NCI-H345 (cell line): ENCODE results near the gene SNED1.
"Not testable (repeated sequence)": the region's sequence is repeated elsewhere in the genome, so short reads cannot be mapped to it uniquely, and the experiment has no call there.

Experiments
- DNase-seq: peaks from one replicate; lab custom pipeline; 2025; lab: John Stamatoyannopoulos, UW

Gene SNED1

DNA sequence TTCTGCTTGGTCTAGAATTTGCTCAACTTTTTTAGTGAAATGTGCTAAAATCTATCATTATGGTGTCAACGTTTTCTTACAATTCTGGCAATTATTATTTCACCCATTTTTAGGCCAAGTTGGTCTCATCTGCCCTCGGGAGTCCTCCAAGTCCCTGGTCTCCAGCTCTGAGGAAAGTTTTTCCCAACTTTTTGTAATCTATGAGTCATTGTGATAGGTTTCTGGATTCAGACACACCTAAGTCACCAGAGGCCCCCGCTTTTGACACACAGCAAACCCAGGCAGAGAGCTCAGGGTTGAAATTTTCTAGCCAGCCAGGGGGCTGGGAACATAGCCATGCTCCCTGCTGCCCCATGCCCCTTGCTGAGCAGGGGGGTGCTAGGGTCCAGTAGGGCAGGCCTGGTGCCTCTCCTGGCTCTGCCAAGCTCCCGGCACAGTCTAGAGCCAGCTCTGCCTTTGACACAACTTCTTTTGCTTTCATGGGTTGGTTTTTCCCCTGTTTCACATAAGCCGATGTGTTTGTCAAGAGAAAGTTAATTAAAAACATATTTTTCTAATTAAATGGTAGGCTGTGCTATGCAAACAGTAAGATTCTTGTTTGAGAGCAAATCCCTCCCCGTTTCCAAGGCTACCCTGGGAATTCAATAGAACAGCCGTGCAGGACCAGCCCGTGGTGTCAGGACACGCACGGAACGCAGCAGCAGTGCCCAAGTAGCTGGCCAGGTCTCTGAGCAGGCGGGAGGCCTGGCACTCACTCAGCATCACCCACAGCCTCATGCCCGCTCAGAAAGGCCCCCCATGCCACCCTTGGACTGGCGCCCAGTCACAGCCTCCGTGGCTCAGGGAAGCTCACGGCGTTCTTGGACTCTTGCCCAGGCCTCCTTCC is 25.5 kb upstream of the SNED1 start:
- DNase-seq: peak; percentile 26

DNA sequence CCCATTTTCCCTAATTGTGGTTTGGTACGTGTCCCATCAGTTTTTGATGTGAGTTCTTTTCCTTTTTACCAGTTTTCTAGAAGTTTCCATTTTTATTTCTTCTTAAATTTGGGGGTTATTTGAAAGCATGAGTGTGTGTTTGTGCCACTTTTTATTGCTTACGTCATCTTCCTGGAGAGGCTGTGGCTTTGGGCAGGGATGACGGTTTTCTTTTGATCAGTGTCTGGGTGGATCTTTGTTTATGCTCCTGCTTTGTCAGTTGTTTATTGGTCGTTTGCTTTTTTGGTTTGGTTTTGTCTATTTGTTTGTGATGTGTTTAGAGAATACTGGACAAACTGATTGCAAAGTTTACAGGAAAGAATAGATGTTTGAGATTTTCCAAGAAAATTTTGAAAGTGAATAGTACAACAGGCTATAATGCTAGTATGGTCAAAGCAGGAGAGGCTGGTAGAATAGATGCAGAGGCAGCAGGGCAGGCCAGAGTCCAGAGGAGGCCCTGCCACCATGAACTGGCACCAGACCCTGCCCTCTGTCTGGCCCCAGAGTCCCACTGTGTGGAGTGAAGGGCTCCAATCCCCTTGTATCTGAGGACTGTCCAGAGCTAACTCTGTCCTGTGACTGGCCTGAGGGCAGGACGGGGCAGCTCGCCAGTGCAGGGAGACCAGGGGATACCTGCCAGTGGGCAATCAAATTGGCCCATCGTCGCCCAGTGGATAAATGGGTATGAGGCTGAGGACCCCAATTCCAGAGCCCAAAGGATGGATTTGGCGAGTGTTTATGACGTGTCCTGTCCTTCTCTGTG is 23.4 kb upstream of the SNED1 start:
- DNase-seq: no peak

DNA sequence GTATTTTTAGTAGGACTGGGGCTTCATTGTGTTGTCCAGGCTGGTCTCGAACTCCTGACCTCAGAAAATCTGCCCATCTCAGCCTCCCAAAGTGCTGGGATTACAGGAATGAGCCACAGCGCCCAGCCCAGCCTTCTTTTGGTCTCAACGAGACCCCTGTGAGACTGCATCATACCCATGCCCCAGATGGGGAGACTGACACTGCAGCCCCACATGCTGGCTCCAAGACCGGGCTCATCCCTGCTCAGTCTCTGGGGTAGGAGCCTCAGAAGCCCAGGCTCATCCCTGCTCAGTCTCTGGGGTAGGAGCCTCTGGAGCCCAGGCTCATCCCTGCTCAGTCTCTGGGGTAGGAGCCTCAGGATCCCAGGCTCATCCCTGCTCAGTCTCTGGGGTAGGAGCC is 22.5 kb upstream of the SNED1 start:
- not testable (repeated sequence) for DNase-seq

DNA sequence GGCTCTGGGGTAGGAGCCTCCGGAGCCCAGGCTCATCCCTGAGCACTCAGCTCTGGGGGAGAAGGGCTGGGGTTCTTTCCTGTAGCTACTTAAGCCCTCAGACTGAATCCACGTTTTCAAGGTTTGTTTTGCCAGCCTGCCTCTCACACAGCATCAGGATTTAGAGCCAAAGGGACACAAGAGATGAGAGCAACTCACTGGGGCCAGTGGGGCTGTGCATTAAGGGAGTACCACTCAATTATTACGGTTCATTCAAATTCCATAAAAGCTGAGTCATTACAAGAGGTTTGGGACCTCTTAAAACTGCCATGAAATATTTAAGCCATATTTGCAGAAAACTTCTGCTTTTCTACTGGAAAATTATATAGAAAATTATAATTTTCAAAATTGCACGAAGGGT is 17.1 kb upstream of the SNED1 start:
- no peak for DNase-seq

DNA sequence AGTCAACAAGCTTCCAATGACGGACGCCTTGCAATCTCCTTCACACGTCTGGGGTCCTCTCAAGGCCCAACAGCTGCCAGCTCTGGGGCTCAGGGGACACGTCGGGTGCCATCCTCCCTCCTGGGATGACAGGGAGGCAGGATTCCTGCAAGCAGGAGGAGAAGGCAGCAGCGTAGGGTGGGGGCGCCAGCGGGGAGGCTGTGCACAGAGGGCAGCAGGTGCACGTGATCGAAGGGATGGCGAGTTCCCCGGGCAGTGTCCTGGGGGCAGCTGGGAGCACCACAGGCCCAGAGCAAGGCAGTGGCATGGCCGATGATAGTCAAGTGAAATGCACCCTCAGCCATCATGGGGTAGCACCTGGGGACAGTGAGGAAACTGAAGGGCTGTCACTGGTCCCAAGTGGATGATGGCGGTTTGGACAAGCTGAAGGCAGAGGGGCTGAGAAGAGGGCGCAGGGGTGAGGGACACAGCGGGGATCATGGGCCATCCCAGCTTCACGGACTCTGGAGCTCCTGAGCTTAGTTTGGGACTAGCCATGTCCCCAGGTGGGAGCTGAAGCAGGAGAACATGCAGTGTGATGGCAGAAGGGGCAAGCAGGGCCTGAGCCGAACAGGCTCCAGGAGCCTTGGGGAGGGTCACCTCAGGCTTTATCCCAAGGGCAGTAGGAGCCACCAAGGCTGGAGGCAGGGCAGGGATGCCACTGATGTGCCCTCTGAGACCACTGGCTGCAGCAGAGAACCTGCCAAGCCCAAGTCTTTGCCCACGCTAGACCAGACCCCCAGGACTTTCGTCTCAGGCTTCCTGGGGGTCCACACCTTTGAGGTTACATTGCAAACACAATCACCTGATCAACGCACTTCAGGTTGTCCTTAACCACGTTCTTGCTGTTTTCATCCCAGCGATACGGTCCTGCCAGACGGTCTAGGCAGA is 16.3 kb upstream of the SNED1 start:
- DNase-seq: no peak

DNA sequence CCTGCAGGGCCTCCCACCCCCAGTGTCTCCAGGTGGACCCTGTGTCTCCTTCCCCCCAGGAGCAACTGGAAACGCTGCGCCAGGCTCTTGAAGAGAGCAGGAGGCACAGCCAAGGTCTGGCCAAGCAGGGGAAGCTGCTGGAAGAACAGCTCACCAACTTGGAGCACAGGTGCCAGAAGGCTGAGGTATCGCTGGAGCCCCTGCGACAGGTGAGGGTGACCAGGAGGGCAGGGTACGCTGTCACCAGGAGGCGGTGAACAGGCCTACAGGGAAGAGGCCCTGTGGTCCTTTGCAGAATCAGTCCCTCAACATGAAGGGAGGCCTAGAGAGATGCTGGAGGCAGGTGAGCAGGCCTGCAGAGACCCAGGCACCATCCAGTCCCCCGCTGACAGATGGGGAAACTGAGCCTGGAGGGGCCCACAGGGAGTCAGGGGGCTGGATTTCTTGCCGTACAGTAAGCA is 15.6 kb upstream of the SNED1 start:
- no peak for DNase-seq

DNA sequence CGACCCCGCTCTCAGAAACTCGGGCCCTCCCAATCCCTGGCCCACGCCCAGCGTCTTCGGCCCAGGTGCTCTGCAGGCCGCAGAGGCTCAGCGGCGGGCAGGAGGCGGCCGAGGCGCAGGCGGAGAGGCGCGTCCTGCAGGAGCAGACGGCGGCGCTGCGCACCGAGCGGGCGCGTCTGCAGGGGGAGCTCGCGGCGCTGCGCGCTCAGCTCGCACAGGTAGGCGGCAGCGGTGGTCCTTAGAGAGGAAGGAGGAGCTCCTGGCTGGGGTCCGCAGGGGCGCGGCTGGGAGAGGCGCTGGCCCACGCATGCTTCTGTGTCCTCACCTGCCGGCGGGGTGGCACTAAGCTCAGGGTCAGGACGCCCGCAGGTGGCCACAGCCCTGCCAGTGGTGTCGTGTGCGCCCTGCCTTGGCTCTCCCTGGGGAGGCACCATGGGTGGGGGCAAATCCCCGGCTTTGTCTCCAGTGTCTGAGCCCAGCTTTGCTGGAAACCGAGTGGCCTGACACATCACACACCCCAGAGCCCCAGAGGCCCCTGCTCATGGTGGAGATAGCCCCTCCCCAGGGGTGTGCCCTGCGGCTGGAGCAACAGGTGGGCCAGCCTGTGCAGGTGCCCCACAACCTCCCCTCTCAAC is 14.9 kb upstream of the SNED1 start:
- DNase-seq: peak; percentile 72

DNA sequence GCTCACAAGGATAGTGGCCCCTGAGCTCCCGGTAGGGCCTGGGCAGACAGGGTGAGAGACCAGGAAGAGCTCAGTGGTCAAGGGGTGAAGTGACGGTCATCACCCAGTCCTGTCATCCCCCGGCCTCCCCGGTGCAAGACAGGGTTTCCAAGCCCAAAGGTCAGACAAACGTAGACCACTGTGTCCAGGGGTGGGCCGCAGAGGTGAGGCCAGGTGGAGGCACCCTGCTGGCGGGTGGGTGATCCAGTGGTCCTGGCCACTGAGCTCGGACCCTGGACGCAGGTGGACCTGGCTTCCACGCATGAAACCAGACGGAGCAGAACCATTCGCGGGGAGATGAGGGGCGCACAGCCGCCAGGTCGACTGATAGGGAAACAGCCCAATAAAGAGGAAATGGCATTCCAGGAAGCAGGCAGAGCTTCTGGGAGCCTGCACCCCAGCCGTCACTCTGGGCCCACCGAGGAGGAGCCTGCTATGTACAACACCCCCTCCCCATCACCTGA is 14.4 kb upstream of the SNED1 start:
- DNase-seq: no peak

DNA sequence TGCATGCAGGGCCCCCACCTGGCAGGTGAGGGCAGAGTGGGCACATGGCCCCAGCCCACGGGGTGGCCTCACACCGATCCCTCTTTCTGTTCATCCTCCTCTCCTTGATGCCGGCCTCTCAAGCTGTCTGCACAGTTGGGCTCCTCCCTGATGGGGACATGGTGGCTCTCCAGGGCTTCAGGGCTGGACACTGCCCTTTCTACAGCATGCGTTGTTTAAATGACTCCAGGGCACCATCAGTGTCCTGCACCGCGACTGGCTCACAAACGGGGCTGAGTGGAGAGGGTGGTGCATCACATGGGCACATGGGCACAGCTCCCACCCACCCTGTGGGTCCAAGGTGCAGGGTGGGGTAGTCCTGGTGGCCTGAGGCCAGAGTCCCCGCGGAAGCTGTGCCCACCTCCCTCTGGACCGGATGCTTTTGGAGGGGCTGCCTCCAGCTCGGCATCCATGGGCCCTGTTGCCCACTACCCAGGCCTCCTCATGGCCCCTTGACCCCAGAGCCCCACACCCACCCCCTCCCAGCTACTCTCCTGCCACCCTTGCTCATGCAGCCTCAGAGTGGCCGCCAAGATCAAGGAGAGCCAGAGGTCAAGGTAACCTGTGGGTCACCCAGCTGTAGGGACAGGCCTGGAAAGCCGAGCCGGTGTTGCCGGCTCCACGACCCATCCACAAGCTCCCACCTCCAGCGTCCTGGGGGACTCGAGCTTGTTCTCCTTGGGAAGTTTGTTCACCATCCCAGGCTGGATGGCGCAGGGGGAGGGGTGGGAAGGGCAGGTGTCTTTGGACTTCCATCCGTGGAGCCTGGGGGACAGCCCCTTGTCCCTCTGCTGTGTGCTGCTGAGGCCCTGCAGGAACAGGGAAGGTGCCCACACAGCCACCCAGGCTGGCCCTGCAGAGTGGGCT is 12.3 kb upstream of the SNED1 start:
- DNase-seq: no peak

DNA sequence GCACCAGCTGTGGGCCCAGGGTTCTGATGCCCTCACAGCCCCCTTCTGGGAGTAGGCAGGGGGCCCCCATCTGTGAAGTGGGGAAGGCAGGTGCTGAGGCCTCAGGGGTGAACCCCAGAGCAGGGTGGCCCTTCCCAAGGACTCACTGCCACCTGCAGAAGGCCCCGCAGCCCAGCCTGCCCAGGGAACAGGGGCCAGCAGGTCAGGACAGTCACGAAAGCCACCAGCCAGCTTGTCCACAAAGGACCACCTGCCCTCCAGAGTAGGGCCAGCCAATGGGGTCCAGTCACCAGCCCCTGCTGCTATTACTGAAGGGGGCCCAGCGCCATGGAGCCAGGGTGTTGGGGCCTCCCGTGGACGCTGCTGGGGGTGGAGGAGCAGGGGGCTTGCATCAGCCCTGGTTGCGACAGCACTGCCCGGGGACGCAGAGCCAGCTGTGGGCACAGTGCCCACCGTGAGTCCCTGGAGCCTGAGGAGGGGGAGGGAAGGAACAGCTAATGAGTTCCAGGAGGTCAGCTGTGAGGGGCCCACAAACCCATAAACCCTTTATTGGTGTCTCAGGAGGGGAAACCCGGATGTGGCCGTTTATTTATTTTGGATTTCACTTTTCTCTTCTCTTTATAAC is 11.5 kb upstream of the SNED1 start:
- DNase-seq: no peak

DNA sequence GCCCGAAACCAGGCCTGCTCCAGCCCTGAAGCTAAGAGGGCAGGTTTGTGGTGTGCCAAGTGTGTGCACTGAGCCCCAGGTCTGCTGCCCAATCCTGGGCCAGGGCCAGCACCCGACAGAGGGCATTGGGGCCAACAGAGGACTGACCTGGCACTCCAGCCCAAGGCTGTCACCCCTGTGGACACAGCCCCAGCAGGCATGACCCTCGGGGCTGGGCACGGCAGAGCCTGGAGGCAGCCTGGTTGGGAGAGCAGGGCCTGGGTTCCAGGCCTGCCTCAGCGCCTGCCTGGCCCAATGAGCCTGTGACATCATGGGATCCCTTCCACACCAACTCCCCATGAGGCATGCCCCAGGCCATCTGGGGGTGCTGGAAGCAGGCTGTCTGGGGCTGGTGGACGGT is 10.8 kb upstream of the SNED1 start:
- DNase-seq: no peak

DNA sequence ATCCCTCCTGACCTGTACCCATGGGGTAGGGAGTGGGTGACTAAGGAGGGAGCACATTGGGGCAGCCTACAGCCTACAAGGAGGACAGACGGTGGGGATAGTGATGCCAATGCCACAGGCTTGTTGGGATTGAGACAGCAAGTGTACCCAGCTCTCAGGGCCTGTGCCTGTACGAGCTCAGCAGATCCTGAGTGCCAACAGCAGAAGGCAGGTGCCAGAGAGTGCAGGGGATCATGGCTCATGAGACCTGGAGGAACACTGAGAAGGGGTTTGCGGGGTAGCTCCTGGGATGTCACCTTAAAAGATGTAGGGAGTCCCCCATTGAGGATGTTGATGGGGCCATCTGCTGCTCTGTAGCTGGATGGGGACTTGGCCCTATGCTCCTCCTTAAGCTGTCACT is 10.3 kb upstream of the SNED1 start:
- DNase-seq: no peak

DNA sequence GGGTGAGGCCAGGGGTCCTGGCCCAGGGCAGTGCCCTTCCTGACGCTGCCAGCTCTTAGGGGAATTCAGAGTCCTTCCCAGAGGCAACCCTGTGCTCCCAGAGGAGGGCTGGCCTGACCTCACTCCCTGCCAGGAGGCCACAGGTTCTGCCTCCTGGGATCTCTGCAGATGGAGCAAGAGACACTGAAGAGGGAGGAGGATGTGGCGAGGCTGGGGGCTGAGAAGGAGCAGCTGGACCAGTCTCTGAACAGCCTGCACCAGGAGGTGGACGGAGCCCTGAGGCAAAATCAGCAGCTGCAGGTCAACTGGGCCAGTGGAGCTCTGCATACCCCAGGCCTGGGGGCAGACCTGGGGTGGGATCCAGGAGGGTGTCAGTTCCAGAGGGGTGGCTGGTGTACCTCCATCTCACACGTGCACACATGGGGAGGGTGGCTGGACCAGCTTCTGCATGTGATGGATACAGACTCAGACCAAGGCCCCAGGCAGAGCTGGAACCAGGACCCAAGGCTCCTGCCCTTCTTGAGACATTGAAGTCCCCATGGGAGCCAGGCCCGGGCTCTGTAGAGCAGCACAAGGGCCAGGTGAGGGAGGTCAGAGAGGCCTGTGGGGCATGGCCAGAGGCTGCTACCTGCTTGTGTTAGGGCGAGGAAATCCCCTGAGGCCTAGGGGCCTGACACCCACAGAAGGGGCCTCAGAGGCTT is 9.7 kb upstream of the SNED1 start:
- DNase-seq: no peak

DNA sequence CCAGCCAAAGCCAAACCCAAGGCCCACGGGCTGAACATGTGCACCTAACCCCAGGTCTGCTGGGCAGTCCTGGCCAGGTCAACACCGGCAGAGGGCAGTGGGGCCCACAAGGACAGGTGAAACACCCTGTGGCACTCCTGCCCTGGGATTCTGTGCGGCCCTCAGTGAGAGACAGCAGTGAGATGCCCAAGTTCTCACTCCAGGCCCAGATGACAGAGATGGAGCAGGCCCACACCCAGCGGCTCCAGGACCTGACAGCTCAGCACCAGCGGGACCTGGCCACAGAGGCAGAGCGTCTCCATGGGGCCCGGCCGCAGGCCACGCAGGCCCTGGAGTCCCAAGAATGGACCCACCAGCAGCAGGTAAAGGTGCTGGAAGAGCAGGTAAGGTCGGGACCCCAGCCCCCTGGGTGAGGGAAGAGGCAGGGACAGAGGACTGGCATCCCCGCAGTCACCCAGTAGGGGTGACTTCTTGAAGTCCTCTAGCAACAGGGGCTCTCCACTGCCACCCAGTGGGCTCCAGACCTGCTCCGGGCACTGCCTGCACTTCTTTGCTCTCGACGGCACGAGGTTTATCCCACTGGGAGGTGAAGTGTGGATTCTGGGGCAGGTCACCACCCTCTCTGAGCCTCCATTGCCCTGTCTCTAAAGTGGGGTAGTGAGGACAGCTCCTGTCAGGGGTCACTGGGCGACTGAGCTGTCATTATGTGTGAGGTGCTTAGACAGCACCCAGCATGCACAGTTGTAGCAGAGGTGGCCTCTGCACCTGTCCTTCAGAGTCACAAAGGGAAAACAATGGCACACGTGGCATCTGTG is 8.8 kb upstream of the SNED1 start:
- DNase-seq: no peak

DNA sequence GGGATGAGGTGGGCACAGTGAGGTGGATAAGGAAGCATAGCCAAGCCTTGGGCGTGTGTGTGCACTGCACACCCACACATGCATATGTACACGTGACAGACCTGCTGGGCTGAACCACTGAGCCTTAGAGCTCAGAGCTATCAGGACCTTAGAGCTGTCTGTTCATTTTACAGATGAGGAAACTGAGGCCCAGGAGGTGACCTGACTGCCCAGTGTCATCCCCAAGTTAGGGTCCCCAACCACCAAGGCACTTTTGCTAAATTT is 8.2 kb upstream of the SNED1 start:
- no peak for DNase-seq

DNA sequence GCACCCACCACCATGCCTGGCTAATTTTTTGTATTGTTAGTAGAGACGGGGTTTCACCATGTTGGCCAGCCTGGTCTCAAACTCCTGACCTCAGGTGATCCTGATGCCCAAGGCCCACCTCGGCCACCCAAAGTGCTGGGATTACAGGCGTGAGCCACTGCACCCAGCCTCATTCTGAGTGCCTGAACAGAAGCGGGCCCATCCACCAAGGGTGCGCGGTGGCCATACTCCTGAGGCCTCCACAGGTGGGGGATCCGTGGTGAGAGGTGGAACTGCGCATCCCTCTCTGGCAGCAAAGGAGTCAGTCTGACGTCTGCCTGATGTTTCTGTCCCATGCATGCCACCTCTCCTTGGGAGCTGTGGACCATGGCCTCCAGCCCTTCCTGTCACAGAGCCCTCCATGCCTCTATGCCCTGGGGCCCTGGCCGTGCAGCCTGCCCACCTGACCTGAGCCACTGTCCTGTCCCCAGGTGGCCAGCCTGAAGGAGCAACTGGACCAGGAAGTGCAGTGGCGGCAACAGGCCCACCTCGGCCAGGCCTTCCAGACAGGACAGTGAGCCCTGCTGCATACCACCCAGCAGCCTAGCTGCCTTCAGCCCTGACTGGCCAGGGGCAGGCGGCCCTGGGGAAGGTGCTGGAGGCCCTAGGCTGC is 7.6 kb upstream of the SNED1 start:
- DNase-seq: no peak

DNA sequence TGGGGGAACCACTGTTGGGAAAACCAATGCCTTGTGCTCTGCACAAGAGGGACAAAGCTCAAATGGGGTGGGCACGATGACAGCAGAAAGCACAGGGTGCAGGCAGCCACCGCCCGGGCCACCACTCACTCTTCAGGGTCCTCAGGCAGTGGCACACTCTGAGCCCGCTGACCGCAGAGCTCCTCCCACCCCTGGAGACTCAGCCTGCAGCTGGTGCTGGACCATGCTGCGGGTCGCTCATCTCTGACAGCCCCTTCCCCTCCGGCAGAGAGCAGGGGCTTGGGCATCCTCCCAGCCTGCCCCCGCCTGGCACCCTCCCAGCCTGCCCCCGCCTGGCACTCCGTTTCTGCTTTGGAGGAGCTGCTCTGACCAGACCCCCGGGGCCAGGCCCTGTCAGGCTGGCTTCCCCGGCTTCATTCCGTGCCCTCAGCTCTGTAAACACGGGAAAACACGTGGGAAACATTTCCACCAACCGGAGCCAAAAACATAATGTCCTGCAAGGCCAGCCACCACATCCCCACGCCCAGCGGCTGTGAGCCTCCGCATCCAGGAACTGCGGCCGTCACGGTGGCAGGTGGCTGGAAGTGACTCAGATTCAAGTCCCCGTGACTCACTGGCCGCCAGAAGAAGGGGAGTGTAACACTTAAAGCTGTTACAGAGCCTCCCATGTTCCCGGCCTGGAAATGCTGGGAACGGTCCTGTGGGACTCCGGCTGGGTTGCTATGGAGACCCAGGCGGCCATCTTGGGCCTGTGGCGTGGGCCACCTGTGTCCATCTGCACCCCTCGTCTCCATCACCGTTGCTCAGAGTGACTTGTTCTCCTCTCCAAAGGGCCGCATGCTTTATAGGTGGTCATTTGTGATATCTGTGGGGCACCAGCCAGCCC is 6.8 kb upstream of the SNED1 start:
- DNase-seq: peak; percentile 23
